Astrocyte (in vitro differentiated cells and primary cell): Measurements from ENCODE around the gene PDLIM3. TPM values are rescaled to one million over a fixed set of nuclear protein-coding genes. Genes with fewer than 3 reads are reported as not detected.

Experiments
- DNase-seq: peaks from one replicate; pipeline ENCODE4 v3.0.0-alpha.2; 2010; ENCODE audit warnings: low read depth
- FAIRE-seq: peaks from 2 replicates; lab custom pipeline; 2011; peaks lifted over from hg19 to GRCh38; lab: Jason Lieb, UNC
- H2AFZ ChIP-seq: 2 replicates; pipeline ENCODE4 v1.6.0; 2012; ENCODE audit warnings: low read depth, low read length, inconsistent platforms
- H3K27ac ChIP-seq: 2 replicates; pipeline ENCODE4 v1.5.1; 2011; ENCODE audit warnings: low read depth, low read length, inconsistent platforms
- H3K27me3 ChIP-seq: 2 replicates; pipeline ENCODE4 v1.6.0; 2011; ENCODE audit warnings: low read length, inconsistent platforms; ENCODE audit not compliant: insufficient read depth
- H3K36me3 ChIP-seq: 2 replicates; pipeline ENCODE4 v1.5.1; 2011; ENCODE audit warnings: low read length, inconsistent platforms; ENCODE audit not compliant: insufficient read depth
- H3K4me1 ChIP-seq: 2 replicates; pipeline ENCODE4 v1.5.1; 2011; ENCODE audit warnings: low read length, inconsistent platforms; ENCODE audit not compliant: insufficient read depth
- H3K4me2 ChIP-seq: 2 replicates; pipeline ENCODE4 v1.6.0; 2012; ENCODE audit warnings: low read length, inconsistent platforms
- H3K4me3 ChIP-seq: 2 replicates; pipeline ENCODE4 v1.5.1; 2011; ENCODE audit warnings: low read depth, mild to moderate bottlenecking, low read length, inconsistent platforms; ENCODE audit not compliant: insufficient read depth
- H3K79me2 ChIP-seq: 2 replicates; pipeline ENCODE4 v1.6.0; 2012; ENCODE audit warnings: mild to moderate bottlenecking, low read length, inconsistent platforms; ENCODE audit not compliant: insufficient read depth
- H3K9ac ChIP-seq: 2 replicates; pipeline ENCODE4 v1.6.0; 2012; ENCODE audit warnings: mild to moderate bottlenecking, low read length, inconsistent platforms
- H3K9me3 ChIP-seq: 2 replicates; pipeline ENCODE4 v1.5.1; 2012; ENCODE audit warnings: low read depth, mild to moderate bottlenecking, low read length, inconsistent platforms; ENCODE audit not compliant: insufficient read depth
- H4K20me1 ChIP-seq: 2 replicates; pipeline ENCODE4 v1.6.0; 2012; ENCODE audit warnings: low read length, inconsistent platforms; ENCODE audit not compliant: insufficient read depth
- H3K27ac Mint-ChIP-seq: one replicate; pipeline ENCODE4 v1.8.0; 2021; ENCODE audit warnings: mild to moderate bottlenecking, mixed read lengths; ENCODE audit not compliant: unreplicated experiment
- H3K27me3 Mint-ChIP-seq: one replicate; pipeline ENCODE4 v1.8.0; 2021; ENCODE audit warnings: low read depth, mixed read lengths; ENCODE audit not compliant: unreplicated experiment
- H3K36me3 Mint-ChIP-seq: one replicate; pipeline ENCODE4 v1.8.0; 2021; ENCODE audit warnings: low read depth, mixed read lengths; ENCODE audit not compliant: unreplicated experiment
- H3K4me1 Mint-ChIP-seq: one replicate; pipeline ENCODE4 v1.8.0; 2021; ENCODE audit warnings: low read depth, mixed read lengths; ENCODE audit not compliant: unreplicated experiment
- H3K4me3 Mint-ChIP-seq: one replicate; pipeline ENCODE4 v1.8.0; 2021; ENCODE audit warnings: mild to moderate bottlenecking, moderate library complexity, mixed read lengths; ENCODE audit not compliant: unreplicated experiment
- H3K9me3 Mint-ChIP-seq: one replicate; pipeline ENCODE4 v1.8.0; 2021; ENCODE audit warnings: mild to moderate bottlenecking, mixed read lengths; ENCODE audit not compliant: unreplicated experiment
- EZH2 ChIP-seq: IDR thresholded peaks from 2 replicates; pipeline ENCODE4 v1.6.1; 2012; ENCODE audit warnings: mild to moderate bottlenecking, low read length, inconsistent platforms; ENCODE audit not compliant: insufficient read depth
- total RNA-seq: library from RNA; stranded (reverse); gene quantifications from 2 replicates; pipeline ENCODE4 v1.2.1, GENCODE V29; 2021
- TF ChIP-seq, protein P1 (sequence below): IDR thresholded peaks from 2 replicates; pipeline ENCODE4 v1.5.1; 2011; ENCODE audit warnings: low read depth, mild to moderate bottlenecking, inconsistent platforms, low read length, moderate library complexity; ENCODE audit not compliant: insufficient read depth

Gene PDLIM3
- total RNA-seq, 1 donor from 2014 or later = 28.5 TPM

DNA sequence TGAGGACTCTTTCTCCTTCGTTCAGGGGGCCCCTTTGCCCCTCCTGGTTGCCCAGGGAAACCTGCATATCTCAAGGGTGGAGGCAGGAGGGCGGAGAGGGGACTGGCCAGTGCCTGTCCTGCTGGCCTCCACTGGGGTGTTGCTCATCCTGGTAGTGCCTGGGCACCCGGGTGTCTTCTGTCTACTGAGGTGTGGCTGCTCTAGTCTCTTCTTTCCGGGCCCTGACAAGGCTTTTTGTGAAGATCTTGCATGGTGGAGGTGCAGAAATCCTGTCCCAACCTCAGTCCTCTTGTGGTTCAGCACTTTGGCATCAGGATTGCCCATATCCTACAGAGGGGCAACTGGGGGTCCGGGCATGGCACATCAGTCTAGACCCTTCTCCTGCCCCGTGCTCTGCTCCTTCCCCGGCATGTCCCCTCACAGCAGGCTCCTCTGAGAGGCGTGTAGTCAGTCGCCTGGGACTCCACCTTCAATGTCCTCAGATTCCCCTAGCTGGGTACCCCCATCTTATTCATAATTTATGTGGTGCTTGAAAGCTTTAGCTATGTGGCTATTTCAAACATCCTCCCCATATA lies 65.6 kb downstream of the PDLIM3 start:
- H3K9me3 Mint-ChIP-seq = peaks cover 3% of the 10 kb centered on the region
- no peaks in the 10 kb centered on the region for H3K4me1 ChIP-seq
- H3K27me3 ChIP-seq = peaks cover 3% of the 10 kb centered on the region
- no peak for FAIRE-seq
- H2AFZ ChIP-seq = no peak overlapping the region
- no peaks in the 10 kb centered on the region for H3K4me1 Mint-ChIP-seq
- no peaks in the 10 kb centered on the region for H3K9me3 ChIP-seq
- H3K9ac ChIP-seq = no peak overlapping the region
- H3K79me2 ChIP-seq = no peaks in the 10 kb centered on the region
- H3K27ac Mint-ChIP-seq = no peak overlapping the region
- no peak for TF ChIP-seq EZH2
- TF ChIP-seq, protein P1, sequence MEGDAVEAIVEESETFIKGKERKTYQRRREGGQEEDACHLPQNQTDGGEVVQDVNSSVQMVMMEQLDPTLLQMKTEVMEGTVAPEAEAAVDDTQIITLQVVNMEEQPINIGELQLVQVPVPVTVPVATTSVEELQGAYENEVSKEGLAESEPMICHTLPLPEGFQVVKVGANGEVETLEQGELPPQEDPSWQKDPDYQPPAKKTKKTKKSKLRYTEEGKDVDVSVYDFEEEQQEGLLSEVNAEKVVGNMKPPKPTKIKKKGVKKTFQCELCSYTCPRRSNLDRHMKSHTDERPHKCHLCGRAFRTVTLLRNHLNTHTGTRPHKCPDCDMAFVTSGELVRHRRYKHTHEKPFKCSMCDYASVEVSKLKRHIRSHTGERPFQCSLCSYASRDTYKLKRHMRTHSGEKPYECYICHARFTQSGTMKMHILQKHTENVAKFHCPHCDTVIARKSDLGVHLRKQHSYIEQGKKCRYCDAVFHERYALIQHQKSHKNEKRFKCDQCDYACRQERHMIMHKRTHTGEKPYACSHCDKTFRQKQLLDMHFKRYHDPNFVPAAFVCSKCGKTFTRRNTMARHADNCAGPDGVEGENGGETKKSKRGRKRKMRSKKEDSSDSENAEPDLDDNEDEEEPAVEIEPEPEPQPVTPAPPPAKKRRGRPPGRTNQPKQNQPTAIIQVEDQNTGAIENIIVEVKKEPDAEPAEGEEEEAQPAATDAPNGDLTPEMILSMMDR = no peak
- DNase-seq = no peak
- no peak overlapping the region for H3K4me3 Mint-ChIP-seq
- H3K27ac ChIP-seq = no peak overlapping the region
- peaks cover 10% of the 10 kb centered on the region for H3K27me3 Mint-ChIP-seq
- H3K4me3 ChIP-seq = no peak overlapping the region
- H3K4me2 ChIP-seq = no peak overlapping the region
- H3K36me3 Mint-ChIP-seq = no peaks in the 10 kb centered on the region
- no peaks in the 10 kb centered on the region for H4K20me1 ChIP-seq
- no peaks in the 10 kb centered on the region for H3K36me3 ChIP-seq

GRCh38 chr4:185468999-185469398 lies 66.3 kb downstream of the PDLIM3 start:
- Mint-ChIP-seq H3K36me3 (no peaks in the 10 kb centered on the region), H3K27me3 (peaks cover 10% of the 10 kb centered on the region), H3K27ac (no peak overlapping the region), H3K4me1 (no peaks in the 10 kb centered on the region), H3K9me3 (peaks cover 3% of the 10 kb centered on the region), H3K4me3 (no peak overlapping the region)
- Histone ChIP-seq H3K27me3 (peaks cover 3% of the 10 kb centered on the region), H3K4me2 (no peak overlapping the region), H3K36me3 (no peaks in the 10 kb centered on the region), H3K27ac (no peak overlapping the region), H4K20me1 (no peaks in the 10 kb centered on the region), H3K9me3 (no peaks in the 10 kb centered on the region), H2AFZ (no peak overlapping the region), H3K79me2 (no peaks in the 10 kb centered on the region), H3K4me3 (no peak overlapping the region), H3K9ac (no peak overlapping the region), H3K4me1 (no peaks in the 10 kb centered on the region)
- no peak for FAIRE-seq
- TF ChIP-seq, protein P1 = no peak
- no peak for TF ChIP-seq EZH2
- no peak for DNase-seq

DNA sequence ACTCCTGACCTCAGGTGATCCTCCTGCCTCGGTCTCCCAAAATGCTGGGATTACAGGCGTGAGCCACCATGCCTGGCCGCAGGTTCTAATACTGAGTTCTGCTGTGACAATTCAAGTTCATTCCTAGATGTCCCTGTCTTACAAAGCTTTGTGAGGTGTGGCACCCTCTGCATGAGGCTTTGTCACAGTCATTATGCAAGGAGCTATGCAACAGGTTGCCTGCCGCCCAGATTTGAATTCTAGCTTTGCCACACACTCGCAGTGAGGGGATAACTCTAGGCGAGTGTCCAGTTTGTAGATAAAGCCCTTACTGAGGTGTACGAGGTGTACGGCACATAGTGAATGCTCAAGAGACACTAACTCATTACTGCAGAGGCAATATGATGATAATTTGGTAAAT lies 67.3 kb downstream of the PDLIM3 start:
- no peak overlapping the region for H3K9ac ChIP-seq
- H3K79me2 ChIP-seq = no peaks in the 10 kb centered on the region
- DNase-seq = no peak
- H3K4me3 Mint-ChIP-seq = no peak overlapping the region
- no peaks in the 10 kb centered on the region for H3K36me3 Mint-ChIP-seq
- TF ChIP-seq, protein P1 = no peak
- no peak for TF ChIP-seq EZH2
- H3K4me1 ChIP-seq = no peaks in the 10 kb centered on the region
- H3K36me3 ChIP-seq = no peaks in the 10 kb centered on the region
- peaks cover 10% of the 10 kb centered on the region for H3K27me3 Mint-ChIP-seq
- H4K20me1 ChIP-seq = no peaks in the 10 kb centered on the region
- H3K9me3 ChIP-seq = no peaks in the 10 kb centered on the region
- peaks cover 3% of the 10 kb centered on the region for H3K9me3 Mint-ChIP-seq
- H3K4me3 ChIP-seq = no peak overlapping the region
- H2AFZ ChIP-seq = no peak overlapping the region
- no peaks in the 10 kb centered on the region for H3K4me1 Mint-ChIP-seq
- H3K27me3 ChIP-seq = peaks cover 3% of the 10 kb centered on the region
- H3K27ac ChIP-seq = no peak overlapping the region
- H3K27ac Mint-ChIP-seq = no peak overlapping the region
- no peak overlapping the region for H3K4me2 ChIP-seq
- no peak for FAIRE-seq
